Measurements from ENCODE around the gene PCNX4. TPM values are rescaled to one million over a fixed set of nuclear protein-coding genes. Genes with fewer than 3 reads are reported as not detected.

Gene PCNX4
- total and polyA plus RNA-seq, 2 experiments from 2014 or later: 22.9 to 77.5 TPM

- Mint-ChIP-seq H3K27me3 (ENCODE audit: insufficient read depth, low read depth, poor library complexity) (peaks cover under 1% of the 10 kb centered on the region), H3K27ac (no peak overlapping the region), H3K4me3 (no peak overlapping the region), H3K36me3 (ENCODE audit: low read depth) (no peaks in the 10 kb centered on the region), H3K4me1 (peaks cover 5% of the 10 kb centered on the region; the same call in 1 of the 3 replicates), H3K9me3 (no peaks in the 10 kb centered on the region)
- no peak for TF ChIP-seq ETS1 (IDR thresholded peaks at IDR 0.05)
- TF ChIP-seq ZNF462 (CRISPR knock-in tag; IDR thresholded peaks at IDR 0.05): no peak
- no peak for TF ChIP-seq REST (IDR thresholded peaks at IDR 0.05; ENCODE audit: unreplicated experiment)
- no peak for TF ChIP-seq ZNF331 (CRISPR knock-in tag; IDR thresholded peaks at IDR 0.05; ENCODE audit: low read depth)
- TF ChIP-seq CREB1 (CRISPR knock-in tag; IDR thresholded peaks at IDR 0.05; ENCODE audit: low read depth): no peak
- no peak for TF ChIP-seq STAT1 (IDR thresholded peaks at IDR 0.05; ENCODE audit: unreplicated experiment)
- no peak for TF ChIP-seq EZH2 (IDR thresholded peaks at IDR 0.05; ENCODE audit: low read depth, unreplicated experiment)
- TF ChIP-seq POLR2AphosphoS5 (IDR thresholded peaks at IDR 0.05; ENCODE audit: low read depth): no peak
- TF ChIP-seq EZH2phosphoT487 (IDR thresholded peaks at IDR 0.05; ENCODE audit: unreplicated experiment): no peak
- Histone ChIP-seq H3K9me2 (ENCODE audit: insufficient read depth) (no peaks in the 10 kb centered on the region), H3K36me3 (ENCODE audit: insufficient read depth) (no peaks in the 10 kb centered on the region), H3K27ac (ENCODE audit: low read depth) (no peak overlapping the region), H3K4me2 (no peak overlapping the region), H3K79me2 (replicated peaks; ENCODE audit: insufficient read depth) (no peaks in the 10 kb centered on the region), H3F3A (replicated peaks; ENCODE audit: low read depth) (no peaks in the 10 kb centered on the region), H3K4me1 (ENCODE audit: insufficient read depth) (no peaks in the 10 kb centered on the region), H2AFZ (no peak overlapping the region), H4K20me1 (replicated peaks; ENCODE audit: insufficient read depth) (no peaks in the 10 kb centered on the region), H3K4me3 (no peak overlapping the region), H3K27me3 (ENCODE audit: insufficient read depth) (no peaks in the 10 kb centered on the region)
- DNase-seq (ENCODE audit: low spot score) (no peak), ATAC-seq (no peak)
Observed at GRCh38 chr14:60134702-60135101, 43.0 kb downstream of the PCNX4 start.
